HG03378 (cell line): Measurements from ENCODE around the gene GNB1L.

Experiments used
- ATAC-seq: cut with Tn5 transposase; IDR thresholded peaks from one replicate; pipeline ENCODE4 v1.9.1; 2021; ENCODE audit warnings: mild to moderate bottlenecking, moderate library complexity; ENCODE audit not compliant: unreplicated experiment

The GNB1L gene

DNA sequence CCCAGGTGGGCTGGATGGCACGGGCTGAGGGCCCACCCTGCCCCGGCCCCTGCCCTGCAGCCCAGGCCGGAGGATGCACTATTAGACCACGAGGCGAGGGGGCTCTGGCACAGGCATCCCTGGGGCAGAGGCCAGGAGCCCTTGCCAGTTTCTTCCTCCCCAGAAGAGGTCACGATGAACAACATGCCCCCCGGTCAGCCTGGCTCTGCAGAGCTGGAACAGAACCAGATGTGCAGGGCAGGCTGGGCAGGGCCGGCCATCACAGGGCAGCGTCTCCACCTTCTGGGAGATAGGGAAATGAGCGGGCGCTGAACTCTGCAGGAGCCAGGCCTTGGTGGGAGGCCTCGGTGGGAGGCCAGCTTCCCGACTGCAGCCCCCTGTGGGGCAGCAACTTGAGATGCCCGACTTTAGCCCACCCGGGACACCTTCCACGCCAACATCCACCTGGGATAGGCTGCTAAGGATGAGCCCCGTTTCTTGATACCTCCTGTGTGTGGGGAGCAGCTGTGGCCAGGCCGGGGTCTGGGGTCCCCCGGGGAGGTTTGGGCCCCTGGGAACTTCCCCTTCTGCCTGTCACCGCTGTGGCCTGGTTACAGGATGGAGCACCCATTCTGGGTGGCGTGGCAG is 21.8 kb upstream of the GNB1L start:
- no peak for ATAC-seq

DNA sequence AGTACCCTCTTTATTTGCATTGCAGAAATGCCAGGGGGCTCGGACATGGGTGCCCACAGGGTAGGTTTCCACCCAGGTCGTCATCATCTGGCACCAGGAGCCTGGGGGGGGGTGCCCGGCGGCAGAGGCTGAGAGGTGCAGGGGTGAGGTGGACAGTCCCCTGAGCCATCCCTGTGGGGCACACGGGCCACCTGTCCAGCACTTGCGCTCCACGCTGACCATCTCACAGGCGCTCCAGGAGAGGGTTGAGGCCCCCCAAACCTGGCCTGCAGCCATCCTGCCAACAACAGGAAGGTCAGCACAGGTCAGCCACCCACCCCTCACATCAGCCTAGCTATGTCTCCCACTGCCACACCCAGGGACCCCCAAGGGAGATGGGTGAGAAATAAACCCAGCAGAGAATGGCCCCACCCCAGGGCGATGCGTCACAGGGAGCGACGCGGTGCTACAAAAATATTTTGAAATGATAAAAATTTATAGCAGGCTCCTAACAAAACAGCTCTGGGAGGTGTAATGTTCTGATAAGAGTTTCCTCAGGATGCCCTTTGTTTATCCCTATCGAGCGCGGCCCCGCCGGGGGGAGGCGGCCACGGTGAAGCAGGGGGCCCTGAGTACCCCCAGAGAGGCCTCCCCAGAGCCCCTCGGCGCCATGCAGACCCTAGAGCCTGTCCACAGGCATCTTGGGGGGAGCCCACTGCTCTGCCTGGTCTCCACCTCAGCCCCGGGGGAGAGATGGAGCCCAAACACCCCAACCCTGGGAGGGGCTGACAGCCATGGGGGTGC is 21.0 kb upstream of the GNB1L start:
- no peak for ATAC-seq

DNA sequence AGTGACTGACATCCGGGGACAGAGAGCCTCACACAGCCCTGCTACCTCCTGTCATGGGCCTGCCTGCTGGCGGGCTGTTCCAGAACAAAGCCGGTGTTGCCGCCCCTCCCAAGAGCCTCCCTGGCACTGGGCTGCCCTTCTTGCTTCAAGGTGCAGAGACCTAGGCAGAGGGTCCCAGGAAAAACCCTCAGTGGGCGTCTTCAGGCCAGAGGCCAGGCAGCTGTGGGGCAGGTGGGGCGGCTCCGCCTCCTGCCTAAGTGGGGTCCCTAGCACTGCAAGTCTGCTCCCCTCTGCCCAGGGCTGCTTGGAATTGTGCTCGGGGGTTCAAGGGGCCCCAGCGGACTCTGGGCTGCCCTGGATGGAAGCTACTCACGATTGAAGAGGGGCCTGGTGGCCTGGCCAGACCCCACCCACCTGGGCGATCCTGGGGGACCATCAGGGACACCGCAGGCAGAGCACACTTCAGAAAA is 20.4 kb upstream of the GNB1L start:
- ATAC-seq = no peak

DNA sequence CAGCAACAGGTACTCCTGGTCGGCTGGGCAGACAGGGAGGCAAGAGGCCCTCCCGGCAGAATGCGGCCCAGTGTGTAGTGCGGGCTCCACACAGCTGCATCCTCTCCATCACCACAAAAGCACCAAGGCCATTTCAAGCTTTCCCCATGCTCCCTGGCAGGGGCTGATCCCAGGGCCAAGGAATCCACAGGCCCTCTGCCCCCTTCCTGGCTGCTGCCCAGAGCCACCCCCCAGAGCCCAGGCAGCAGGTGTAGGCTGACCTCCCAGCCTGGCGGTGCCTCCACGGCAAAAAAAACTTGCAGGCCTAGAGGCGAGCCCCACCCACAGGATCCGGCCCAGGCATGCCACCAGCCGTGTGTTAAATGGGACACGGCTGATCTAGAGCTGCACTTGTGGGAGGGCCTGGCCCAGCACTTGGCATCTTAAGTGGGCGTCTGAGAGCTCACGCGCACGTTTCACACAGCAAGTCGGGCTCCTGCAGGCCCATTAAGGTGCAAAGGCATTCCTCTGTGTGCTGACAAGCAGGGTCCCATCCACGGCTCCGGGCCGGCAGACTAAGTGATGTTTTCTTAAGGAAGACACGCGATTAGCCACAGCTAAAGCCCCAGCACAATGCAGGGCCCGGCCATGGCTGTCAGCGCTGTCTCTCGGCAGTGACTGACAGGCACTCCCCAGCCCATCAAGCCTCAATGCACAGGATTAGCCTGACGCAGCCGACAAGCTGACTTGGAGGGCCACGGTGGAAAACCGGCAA is 19.8 kb upstream of the GNB1L start:
- ATAC-seq = no peak

DNA sequence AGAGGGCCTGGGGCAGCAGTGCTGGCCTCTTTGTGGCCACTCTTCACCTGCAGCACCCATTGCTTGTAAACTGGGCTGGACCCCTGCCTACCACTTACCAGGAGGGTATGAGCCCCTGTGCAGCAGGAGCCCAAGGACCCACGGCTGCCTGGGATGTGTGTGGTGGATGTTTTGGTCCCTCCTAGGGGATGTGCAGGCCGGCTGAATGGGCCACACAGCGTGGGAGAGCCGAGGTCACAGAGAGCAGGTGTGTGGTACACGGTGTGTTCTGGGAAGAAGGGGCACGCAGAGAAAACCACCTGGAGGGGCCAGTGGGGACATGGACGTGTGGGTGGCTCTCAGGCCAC is 19.3 kb upstream of the GNB1L start:
- no peak for ATAC-seq

DNA sequence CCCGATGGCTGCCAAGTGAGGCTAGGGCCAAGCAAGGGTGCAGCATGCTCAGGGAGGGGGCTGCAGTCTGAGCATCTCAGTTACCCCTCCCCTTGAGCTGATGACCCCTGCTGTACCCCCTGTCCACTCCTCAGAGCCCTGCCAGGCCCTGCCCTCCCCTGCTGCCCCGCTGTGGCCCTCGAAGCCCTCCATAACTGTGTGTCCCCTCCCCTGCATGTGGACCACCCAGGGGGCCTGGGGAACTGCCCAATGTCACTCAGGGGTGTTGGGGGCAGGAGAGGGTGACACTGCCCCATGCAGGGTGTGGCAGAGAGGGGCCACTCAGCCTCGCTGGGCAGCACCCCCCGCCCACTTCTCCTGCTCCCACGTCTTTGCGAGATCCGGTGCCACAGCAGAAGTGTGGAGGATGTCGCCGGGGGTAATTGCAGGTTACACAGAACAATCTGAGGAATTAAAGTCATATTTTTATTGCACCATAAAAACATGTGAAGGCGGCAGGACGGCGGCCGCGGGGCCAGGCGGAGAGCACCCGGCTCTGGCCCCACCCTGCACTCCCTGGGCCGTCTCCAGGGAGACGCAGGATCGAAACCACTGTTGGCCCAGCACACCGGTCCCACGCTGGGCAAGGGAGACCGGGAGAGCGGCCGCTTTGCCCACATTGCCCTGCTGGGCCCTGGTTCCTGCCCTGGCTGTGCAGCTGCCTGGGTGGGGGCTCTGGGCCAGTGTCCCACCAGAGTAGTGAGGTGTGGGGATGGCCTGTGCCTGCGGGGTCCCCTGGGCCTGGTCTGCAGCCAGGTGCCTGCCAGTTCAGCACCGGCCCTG is 18.7 kb upstream of the GNB1L start:
- no peak for ATAC-seq

DNA sequence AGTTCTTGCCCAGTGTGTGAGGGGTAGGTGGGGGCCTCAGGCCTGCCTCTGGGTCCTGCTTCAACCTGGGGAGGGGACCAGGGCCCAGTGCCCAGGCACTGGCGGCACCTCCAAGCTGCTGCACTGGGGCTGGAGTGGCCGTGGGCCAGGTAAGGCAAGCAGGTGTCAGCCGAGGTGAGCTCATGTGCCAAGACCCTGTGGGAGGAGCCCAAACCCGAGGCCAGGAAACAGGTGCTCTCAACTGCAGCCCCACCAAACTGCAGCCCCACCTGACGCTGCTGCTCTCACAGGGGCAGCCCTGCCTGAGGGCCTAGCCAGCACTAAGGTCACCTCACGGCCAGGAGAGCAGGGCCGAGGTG is 18.1 kb upstream of the GNB1L start:
- ATAC-seq = no peak

DNA sequence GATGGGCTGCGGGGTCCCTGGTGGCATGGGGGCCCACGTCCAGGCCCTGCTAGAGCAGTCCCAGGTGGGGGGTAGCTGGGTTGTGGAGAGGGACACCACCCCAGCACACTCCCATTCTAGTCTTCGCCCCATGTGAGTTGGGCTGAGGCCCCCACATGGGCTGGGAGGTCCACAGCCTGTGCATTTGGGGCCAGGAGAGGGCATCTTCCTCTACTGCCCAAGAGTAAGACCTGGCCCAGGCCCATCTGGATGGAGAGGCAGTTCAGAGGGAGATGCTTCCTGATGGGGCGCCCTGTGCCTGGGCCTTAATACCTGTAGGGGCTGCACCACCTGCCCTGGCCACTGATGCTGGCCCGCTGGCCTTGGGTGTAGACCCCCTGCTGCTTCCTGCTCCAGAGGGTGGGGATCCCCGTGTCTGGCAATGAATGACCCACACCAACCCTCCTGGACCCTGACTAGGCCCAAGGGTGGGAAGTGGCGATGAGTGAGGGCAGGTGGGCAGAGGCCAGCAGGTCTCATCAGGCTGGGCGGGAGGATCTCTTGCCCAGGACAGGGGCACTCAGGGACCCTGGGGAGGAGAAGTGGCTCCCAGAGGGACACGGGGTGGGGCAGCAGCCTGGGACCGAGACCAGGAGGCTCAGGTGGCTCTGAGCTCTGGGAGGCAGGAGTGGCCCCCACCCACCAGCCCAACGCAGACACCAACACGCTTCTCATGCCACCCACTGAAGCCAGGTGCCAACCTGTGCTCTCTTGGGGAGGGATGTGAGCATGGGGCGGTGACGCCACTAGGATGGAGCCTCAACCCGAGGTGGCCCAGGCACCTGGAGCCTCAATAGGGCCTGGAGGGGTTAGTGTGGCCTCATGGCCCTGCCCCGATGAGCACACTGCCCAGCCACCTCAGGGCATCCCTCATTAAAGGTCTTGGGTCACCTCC is 17.4 kb upstream of the GNB1L start:
- no peak for ATAC-seq

DNA sequence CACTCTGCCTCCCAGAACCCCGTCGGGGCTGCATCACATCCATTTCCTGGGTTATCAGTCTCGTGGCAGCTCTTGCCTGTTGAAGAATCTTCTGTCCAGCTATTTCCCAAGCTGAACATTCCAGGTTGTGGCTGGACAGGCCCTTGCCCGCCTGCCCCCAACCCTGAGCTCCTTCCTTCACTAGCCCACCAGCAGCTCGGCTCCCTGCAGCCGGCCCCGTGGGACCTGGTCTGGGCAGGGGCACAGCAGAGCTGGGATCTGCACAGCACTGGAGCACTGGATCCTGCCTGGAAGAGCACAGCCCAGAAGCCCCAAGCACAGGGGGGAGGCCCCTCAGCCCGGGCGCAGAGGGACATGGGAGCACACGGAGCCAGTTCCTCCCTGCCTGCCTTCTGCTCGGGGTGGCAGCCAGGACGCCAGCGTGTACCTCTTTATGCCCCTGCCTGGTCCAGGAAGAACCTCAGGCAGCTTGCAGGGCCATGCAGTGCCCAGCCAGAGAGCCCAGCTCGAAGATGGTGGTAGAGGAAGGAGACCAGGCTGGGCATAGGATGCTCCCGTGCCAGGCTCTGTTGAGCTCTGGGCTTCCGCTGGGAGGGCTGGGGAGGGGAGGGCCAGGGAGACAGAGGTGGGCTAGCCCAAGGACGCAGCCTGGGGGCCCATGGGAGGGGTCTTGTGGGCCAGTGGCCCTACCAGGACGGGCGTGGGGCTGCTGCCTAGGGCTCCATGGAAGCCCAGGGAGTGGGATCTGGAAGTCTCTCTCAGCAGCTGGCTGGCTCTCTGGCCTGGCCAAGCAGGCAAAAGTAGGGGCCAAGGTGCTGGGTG is 16.6 kb upstream of the GNB1L start:
- no peak for ATAC-seq

DNA sequence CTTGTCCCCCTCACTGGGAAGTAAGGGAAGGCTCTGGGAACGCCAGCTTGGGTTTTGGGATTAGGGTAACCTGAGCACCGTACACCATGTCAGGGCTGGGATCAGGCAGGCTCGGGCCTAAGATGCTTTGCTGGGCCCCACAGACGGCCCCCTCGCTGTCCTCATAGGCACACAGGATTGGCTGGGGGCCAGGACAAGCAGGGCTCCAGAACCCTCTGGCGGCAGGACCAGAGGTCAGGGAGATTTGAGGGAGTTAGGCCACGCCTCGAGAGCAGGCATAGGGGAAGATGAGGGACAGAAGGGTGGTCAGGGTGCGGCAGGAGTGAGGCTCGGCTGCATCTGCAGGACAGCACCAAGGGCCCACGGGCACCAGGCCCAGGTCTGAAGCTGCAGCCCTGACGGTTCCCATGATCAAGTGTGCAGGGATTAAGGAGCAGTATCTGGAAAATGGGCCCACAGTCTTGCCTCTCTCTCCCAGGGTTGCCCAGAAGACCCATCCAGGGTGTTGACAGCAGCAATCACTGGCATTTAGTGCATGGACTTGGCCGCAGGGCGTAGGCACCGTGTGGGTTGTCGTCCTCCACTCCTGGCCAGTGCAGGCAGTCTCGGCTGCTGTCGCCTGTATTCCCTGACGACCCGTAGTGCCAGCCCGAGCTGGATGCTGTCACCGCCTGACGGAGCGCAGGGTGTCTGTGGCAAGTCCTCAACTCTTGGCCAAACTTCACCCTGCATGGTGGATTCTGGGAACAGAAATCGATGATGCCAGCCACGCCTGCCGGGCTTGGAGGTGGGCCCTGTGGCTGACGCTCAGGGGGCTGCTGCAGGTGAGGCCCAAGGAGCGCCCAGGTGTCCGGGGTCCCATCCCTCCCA is 15.7 kb upstream of the GNB1L start:
- ATAC-seq = no peak

DNA sequence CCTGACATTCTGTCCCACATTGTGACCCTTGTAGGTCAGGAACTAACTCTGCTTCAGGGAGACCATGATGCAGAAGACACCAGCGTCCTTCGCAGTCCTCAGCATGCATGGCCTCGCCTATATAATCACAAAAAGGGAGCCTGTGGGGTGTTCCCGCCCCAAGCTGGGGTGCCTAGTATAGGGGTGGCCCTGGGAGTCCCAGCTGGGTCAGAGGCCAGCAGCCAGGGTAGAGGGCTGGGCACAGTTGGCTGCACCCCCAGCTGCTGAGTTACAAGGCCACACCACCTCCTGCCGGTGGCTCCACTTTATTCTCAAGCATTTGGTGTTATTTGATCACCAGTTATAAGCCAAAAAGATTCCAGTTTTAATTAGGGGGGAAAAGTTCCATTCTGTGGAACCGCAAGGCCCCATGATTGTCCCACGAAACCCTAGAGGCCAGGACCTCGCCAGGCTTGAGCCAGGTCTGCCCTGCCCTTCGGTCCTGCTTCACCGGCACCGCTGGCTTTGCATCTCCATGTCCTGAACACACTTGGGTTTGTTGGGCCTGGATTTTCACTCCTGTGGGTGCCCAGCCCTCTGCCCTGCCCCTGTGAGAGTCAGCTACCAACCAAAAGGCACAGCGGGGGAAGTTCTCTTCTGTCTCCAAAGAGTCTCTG is 15.0 kb upstream of the GNB1L start:
- ATAC-seq = no peak

DNA sequence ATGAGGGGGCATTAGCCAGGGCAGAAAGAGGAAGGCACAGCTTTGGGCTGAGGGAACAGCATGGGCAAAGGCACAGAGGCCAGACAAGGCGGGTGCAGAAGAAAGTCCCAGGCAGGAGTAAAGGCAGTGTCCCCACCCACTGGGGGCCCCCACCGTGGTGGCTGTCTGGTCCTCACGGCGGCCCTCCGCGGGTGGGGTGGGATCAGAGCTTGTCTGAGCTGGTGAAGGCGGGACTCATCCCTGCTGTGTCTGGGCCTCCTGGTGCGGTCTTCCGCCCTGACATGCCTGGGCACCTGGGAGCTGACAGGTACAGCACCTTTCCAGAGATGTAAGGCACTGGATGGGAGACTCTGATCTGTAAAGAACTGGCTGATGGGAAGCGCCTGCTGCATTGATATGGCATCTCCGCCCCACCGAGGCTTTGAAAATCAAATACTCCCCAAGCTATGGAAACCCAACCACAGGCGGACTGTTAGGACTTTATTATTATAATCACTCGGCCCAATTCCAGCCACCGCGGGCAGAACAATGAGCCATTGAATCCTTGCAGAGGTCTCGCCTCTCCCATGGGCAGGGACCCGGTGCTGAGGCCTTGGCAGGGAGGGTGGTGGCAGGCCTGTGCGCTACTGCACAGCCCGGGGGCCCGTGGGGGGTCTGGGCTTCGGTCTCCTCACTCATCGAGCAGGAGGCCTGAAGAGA is 14.2 kb upstream of the GNB1L start:
- no peak for ATAC-seq

DNA sequence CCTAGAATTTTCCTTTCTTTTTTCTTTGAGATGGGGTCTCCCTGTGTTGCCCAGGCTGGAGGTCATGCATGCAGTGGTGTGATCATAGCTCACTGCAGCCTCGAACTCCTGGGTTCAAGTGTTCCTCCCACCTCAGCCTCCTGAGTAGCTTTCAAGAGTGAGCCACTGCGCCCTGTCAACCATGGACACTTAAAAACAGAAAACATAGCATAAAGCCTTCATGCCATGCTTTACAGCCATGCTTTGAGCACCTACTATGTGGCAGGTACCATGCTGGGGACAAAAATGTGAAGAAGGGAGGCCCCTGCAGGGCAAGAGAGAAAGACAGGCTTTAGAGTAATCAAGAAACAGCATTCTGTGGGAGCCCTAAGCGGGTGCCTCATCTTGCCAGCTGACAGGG is 13.7 kb upstream of the GNB1L start:
- ATAC-seq = no peak

DNA sequence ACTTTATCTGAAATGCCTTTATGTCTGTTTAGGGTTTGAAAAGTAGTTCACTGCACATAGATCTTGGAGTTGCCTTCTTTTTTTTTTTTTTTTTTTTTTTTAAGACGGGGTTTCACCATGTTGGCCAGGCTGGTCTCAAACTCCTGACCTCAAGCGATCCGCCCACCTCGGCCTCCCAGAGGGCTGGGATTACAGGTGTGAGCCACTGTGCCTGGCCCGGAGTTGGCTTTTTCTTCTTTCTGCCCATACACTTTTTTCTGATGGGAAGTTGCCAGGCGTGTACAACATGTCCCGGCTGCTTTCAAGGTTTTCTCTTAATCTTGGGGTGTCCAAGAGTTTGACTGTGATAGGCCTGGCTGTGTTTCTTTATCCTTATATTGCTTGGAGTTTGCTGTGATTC is 12.9 kb upstream of the GNB1L start:
- ATAC-seq = no peak

DNA sequence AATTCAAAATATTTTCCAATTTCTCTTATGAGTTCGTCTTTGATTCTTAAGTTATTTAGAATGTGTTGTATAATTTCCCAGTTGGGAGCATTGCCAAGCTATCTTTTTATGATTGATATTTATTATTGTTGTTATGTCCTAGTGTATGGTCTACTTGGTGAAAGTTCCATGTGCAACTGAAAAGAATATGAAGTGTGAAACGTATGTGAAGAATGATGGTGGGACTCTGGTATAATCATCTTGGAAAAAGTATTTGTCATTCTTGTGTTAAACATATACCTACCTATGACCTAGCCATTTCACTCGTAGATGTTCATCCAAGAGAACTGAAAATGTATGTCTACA is 12.0 kb upstream of the GNB1L start:
- ATAC-seq = no peak

DNA sequence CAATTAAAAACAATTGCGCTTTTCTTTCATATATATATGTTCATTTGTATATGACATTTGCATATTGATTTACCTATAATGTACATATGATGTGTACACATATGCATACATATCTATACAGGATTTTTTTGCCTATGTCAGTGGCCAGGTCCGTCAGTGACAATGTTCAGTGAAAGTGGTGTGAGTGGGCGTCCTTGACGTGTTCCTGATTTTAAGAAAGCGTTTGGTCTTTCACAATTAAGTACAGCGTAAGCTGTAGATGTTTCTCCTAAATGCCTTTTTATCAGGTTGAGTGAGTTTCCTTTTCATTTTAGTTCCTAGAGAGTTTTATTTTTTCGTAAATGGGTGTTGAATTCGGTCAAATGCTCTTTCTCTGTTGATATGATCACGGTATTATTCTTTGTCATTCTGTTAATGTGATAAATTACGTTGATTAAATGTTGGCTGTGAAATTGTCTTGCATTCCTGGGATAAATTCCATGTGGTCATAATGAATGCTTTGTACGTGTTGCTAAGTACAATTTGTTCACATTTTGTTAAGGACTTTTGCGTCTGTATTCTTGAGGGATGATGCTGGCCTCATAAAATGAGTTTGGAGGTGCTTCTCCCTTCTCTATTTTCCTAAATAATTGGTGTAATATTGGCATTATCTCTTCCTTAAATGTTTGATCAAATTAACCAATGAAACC is 10.6 kb upstream of the GNB1L start:
- no peak for ATAC-seq
